ENCODE results near the gene KRT3. TPM values are rescaled to one million over a fixed set of nuclear protein-coding genes. Genes with fewer than 3 reads are reported as not detected.
"Not testable (repeated sequence)": the region's sequence is repeated elsewhere in the genome, so short reads cannot be mapped to it uniquely, and the experiment has no call there.

KRT3 gene
- total RNA-seq, 1 donor = not detected

DNA sequence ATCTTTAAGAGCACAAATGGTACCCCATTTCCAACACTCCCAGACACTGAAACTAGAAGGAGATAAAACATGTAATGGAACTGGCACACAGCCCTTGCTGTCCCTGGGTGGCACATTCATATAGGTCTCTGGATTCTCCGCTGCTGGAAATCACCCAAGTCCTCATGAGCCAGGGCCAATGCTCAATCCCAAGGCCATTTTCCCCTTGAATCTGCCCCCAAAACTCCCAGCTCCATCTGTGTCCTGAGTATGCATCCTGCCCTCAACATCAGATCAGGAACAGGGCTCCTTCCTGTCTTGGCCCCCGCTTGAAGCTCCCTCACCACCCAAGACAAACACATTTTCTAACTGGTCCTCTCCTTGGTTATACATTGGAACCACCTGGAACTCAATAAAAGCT is 43.4 kb downstream of the KRT3 start:
- Histone ChIP-seq H3K27me3 (ENCODE audit: insufficient read depth, low read length) (peaks cover 14% of the 10 kb centered on the region), H4K20me1 (ENCODE audit: insufficient read depth, low read length) (no peaks in the 10 kb centered on the region), H3K4me1 (ENCODE audit: insufficient read depth, low read length) (no peaks in the 10 kb centered on the region), H3K27ac (ENCODE audit: low read depth, low read length) (no peak overlapping the region), H3K9me3 (ENCODE audit: low read depth, low read length) (no peaks in the 10 kb centered on the region), H3K79me2 (ENCODE audit: insufficient read depth, low read length) (no peaks in the 10 kb centered on the region), H3K4me3 (ENCODE audit: insufficient read depth, low read length) (no peak overlapping the region), H3K4me2 (ENCODE audit: insufficient read depth, low read length) (no peak overlapping the region), H2AFZ (ENCODE audit: low read length) (no peak overlapping the region), H3K36me3 (ENCODE audit: insufficient read depth, low read length) (no peaks in the 10 kb centered on the region)
- DNase-seq (ENCODE audit: insufficient read length, low spot score, missing footprints) = no peak
- TF ChIP-seq, protein P1, sequence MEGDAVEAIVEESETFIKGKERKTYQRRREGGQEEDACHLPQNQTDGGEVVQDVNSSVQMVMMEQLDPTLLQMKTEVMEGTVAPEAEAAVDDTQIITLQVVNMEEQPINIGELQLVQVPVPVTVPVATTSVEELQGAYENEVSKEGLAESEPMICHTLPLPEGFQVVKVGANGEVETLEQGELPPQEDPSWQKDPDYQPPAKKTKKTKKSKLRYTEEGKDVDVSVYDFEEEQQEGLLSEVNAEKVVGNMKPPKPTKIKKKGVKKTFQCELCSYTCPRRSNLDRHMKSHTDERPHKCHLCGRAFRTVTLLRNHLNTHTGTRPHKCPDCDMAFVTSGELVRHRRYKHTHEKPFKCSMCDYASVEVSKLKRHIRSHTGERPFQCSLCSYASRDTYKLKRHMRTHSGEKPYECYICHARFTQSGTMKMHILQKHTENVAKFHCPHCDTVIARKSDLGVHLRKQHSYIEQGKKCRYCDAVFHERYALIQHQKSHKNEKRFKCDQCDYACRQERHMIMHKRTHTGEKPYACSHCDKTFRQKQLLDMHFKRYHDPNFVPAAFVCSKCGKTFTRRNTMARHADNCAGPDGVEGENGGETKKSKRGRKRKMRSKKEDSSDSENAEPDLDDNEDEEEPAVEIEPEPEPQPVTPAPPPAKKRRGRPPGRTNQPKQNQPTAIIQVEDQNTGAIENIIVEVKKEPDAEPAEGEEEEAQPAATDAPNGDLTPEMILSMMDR (IDR thresholded peaks at IDR 0.05; ENCODE audit: extremely low read depth, low read depth, low read length) = no peak

DNA sequence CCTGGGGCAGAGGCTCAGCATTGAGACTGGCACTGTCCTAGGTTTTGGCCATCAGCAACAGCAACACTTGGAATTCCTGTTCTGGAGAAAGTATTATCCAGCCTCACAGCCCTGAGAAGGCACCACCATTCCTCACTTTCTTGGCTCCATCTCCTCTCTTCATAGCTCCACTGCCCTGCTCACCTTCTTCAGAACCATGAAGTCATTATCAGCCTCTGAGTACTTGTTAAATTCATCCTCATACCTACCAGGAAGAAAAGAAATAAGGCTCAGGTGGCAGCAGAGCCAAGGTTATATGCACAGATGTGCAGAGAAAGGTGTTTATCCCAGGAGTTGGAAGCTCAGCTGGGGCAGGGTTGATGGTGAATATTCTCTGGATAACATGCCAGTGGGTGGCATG is 44.1 kb downstream of the KRT3 start:
- Histone ChIP-seq H3K4me1 (ENCODE audit: insufficient read depth, low read length) (no peaks in the 10 kb centered on the region), H3K27ac (ENCODE audit: low read depth, low read length) (no peak overlapping the region), H3K79me2 (ENCODE audit: insufficient read depth, low read length) (no peaks in the 10 kb centered on the region), H3K27me3 (ENCODE audit: insufficient read depth, low read length) (peaks cover 14% of the 10 kb centered on the region), H2AFZ (ENCODE audit: low read length) (no peak overlapping the region), H3K9me3 (ENCODE audit: low read depth, low read length) (no peaks in the 10 kb centered on the region), H4K20me1 (ENCODE audit: insufficient read depth, low read length) (no peaks in the 10 kb centered on the region), H3K4me3 (ENCODE audit: insufficient read depth, low read length) (no peak overlapping the region), H3K4me2 (ENCODE audit: insufficient read depth, low read length) (no peak overlapping the region), H3K36me3 (ENCODE audit: insufficient read depth, low read length) (no peaks in the 10 kb centered on the region)
- TF ChIP-seq, protein P1 (IDR thresholded peaks at IDR 0.05; ENCODE audit: extremely low read depth, low read depth, low read length) = no peak
- no peak for DNase-seq (ENCODE audit: insufficient read length, low spot score, missing footprints)

DNA sequence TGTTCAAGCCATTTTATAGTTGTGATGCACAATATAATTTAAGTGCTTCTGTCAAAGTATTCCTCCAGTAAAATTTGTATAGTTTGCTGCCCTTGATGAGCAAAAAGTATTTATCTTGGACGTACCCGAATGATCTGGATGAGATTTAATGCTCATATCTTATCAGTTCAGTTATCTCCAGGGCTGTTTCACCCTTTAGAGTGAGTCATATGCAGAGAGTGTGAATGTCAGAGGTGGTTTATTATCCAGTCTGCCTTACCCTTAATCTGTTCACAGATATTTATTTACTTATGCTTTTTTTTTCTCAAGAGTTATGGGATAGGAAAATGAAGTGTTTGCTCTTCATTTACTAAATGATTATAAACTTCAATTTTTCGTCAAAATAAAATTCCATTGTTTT is 45.4 kb downstream of the KRT3 start:
- not testable (repeated sequence) for H3K9me3 ChIP-seq (ENCODE audit: low read depth, low read length); H4K20me1 ChIP-seq (ENCODE audit: insufficient read depth, low read length); H3K4me3 ChIP-seq (ENCODE audit: insufficient read depth, low read length); H3K4me1 ChIP-seq (ENCODE audit: insufficient read depth, low read length); H3K79me2 ChIP-seq (ENCODE audit: insufficient read depth, low read length); H3K27ac ChIP-seq (ENCODE audit: low read depth, low read length); H3K4me2 ChIP-seq (ENCODE audit: insufficient read depth, low read length); H2AFZ ChIP-seq (ENCODE audit: low read length); DNase-seq (ENCODE audit: insufficient read length, low spot score, missing footprints); H3K36me3 ChIP-seq (ENCODE audit: insufficient read depth, low read length)
- H3K27me3 ChIP-seq (ENCODE audit: insufficient read depth, low read length) = peaks cover 14% of the 10 kb centered on the region

DNA sequence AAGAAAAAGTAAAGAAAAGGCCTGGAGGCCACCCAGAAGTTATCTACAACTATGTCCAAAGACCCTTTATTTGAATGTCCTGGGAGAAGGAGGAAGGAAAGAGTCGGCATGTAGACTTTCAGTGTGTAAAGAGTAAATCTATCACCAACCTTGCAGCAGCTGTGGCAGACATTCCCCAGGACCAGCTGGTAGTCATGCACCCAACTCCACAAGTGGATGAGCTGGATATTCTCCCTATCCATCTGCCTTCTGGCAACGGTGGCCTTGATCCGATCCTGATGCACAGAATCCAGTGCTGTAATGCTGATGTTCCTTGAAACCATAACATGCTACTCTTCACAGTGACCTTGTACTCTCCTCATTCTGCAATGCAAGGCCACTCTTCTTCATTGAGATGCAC is 46.1 kb downstream of the KRT3 start:
- Histone ChIP-seq H3K27me3 (ENCODE audit: insufficient read depth, low read length) (peaks cover 14% of the 10 kb centered on the region), H3K4me3 (ENCODE audit: insufficient read depth, low read length) (no peak overlapping the region), H3K4me1 (ENCODE audit: insufficient read depth, low read length) (no peaks in the 10 kb centered on the region), H2AFZ (ENCODE audit: low read length) (no peak overlapping the region), H3K27ac (ENCODE audit: low read depth, low read length) (no peak overlapping the region), H4K20me1 (ENCODE audit: insufficient read depth, low read length) (no peaks in the 10 kb centered on the region), H3K79me2 (ENCODE audit: insufficient read depth, low read length) (no peaks in the 10 kb centered on the region), H3K9me3 (ENCODE audit: low read depth, low read length) (no peaks in the 10 kb centered on the region), H3K36me3 (ENCODE audit: insufficient read depth, low read length) (no peaks in the 10 kb centered on the region), H3K4me2 (ENCODE audit: insufficient read depth, low read length) (no peak overlapping the region)
- DNase-seq (ENCODE audit: insufficient read length, low spot score, missing footprints) = no peak
- TF ChIP-seq, protein P1 (IDR thresholded peaks at IDR 0.05; ENCODE audit: extremely low read depth, low read depth, low read length) = no peak

Measured in osteoblast (primary cell).